CD4-positive, alpha-beta T cell treated with Interferon alpha-2 for 1 hour (primary cell): ENCODE measurements around the gene SMIM34.

Experiments
- DNase-seq, 2 donors: peaks; one replicate each; pipeline ENCODE4 v3.0.0-alpha.2; 2020 to 2022

The SMIM34 gene

GRCh38 chr21:34372321-34372720, 51.4 kb downstream of the SMIM34 start:
- DNase-seq, result no peak

- no peak for DNase-seq
Measured at GRCh38 chr21:34369741-34370140, 54.0 kb downstream of the SMIM34 start.
